ENCODE results near the gene TBC1D1.

DNA sequence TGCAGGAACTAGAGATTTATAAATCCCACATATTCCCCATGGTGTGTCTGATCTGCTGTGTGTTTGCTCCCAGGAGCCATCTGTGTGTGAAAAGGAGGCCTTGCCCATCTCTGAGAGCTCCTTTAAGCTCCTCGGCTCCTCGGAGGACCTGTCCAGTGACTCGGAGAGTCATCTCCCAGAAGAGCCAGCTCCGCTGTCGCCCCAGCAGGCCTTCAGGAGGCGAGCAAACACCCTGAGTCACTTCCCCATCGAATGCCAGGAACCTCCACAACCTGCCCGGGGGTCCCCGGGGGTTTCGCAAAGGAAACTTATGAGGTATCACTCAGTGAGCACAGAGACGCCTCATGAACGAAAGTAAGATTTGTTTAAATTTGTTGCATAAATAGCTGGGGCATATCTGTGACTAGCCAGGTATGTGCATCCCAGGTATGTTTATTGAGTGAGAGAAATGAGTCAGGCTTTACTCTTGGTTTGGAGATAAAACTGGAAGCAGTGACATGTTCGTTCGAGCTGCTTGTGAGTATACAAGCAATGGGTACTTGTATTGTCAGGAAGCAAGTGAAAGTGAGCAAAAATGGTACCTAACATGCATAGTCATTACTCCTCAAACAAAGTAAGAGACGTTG, 158.8 kb downstream of the TBC1D1 start:
- TF ChIP-seq, protein P1, sequence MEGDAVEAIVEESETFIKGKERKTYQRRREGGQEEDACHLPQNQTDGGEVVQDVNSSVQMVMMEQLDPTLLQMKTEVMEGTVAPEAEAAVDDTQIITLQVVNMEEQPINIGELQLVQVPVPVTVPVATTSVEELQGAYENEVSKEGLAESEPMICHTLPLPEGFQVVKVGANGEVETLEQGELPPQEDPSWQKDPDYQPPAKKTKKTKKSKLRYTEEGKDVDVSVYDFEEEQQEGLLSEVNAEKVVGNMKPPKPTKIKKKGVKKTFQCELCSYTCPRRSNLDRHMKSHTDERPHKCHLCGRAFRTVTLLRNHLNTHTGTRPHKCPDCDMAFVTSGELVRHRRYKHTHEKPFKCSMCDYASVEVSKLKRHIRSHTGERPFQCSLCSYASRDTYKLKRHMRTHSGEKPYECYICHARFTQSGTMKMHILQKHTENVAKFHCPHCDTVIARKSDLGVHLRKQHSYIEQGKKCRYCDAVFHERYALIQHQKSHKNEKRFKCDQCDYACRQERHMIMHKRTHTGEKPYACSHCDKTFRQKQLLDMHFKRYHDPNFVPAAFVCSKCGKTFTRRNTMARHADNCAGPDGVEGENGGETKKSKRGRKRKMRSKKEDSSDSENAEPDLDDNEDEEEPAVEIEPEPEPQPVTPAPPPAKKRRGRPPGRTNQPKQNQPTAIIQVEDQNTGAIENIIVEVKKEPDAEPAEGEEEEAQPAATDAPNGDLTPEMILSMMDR (IDR thresholded peaks at IDR 0.05), result no peak
- no peak for TF ChIP-seq EP300 (IDR thresholded peaks at IDR 0.05)
- TF ChIP-seq POLR2AphosphoS5 (IDR thresholded peaks at IDR 0.05), result no peak
- no peak for TF ChIP-seq POLR2A (IDR thresholded peaks at IDR 0.05; ENCODE audit: low read depth)

Data from esophagus muscularis mucosa (tissue), 4 donors.